ENCODE data around the gene RNF220. TPM values are rescaled to one million over a fixed set of nuclear protein-coding genes. Genes with fewer than 3 reads are reported as not detected.

Gene RNF220
- total and polyA plus RNA-seq, 2 of the 4 experiments (the other 2 are of a cell fraction) = 71.8 to 77.1 TPM

- no peak overlapping the region for H3K18ac ChIP-seq (ENCODE audit: low read depth, low read length)
- BruUV-seq (replicated peaks) = no TSS peak
- no peak overlapping the region for H4K91ac ChIP-seq (ENCODE audit: insufficient read depth, low read depth, low read length)
- peaks cover 48% of the 10 kb centered on the region for H3K27me3 ChIP-seq (ENCODE audit: control insufficient read depth, insufficient read depth, low read length)
- no peak overlapping the region for H4K5ac ChIP-seq (ENCODE audit: low read depth, low read length)
- intact Hi-C loops (cut with micrococcal nuclease) = no loop called here
- H2BK5ac ChIP-seq (ENCODE audit: low read depth, low read length, poor library complexity, severe bottlenecking) = no peak overlapping the region
- no peak overlapping the region for H3K4ac ChIP-seq (ENCODE audit: low read depth, low read length)
- in situ Hi-C loops (cut with MboI; ENCODE audit: low sequenced_read_pairs) = loop anchor here (10.0 kb wide), 1 partner anchor 566 kb away; no protein-coding TSS in a partner anchor
- H3K4me2 ChIP-seq (ENCODE audit: low read depth, low read length) = no peak overlapping the region
- H3K4me1 ChIP-seq (ENCODE audit: control insufficient read depth, insufficient read depth, low read length) = no peaks in the 10 kb centered on the region
- ChIA-PET POLR2A (ENCODE audit: unreplicated experiment) (no interaction called here), CTCF (interaction anchor here (2.6 kb wide), 1 partner anchor 9 kb away, joined by 7 read pairs; no protein-coding TSS in a partner anchor)
- H2AK9ac ChIP-seq (replicated peaks; ENCODE audit: low read depth, low read length, poor library complexity) = no peak overlapping the region
- H3K27ac ChIP-seq (ENCODE audit: insufficient read depth, low read length) = no peak overlapping the region
- H2AK5ac ChIP-seq (ENCODE audit: low read depth, low read length) = no peak overlapping the region
- H3K79me1 ChIP-seq (ENCODE audit: low read depth in 1 of 2, low read length in 2 of 2) = no peaks in the 10 kb centered on the region
- dilution Hi-C loops (cut with HindIII; ENCODE audit: low sequenced_read_pairs, unreplicated experiment) = no loop called here
- H2AFZ ChIP-seq (replicated peaks; ENCODE audit: low read length, poor library complexity) = no peak overlapping the region
- TF ChIP-seq POLR2A (IDR thresholded peaks at IDR 0.05; ENCODE audit: low read depth, low read length) (no peak), MAFK (IDR thresholded peaks at IDR 0.05; ENCODE audit: low read depth, low read length) (no peak), CEBPB (IDR thresholded peaks at IDR 0.05; ENCODE audit: low read depth, low read length) (no peak), CTCF (conservative IDR thresholded peaks at IDR 0.05; ENCODE audit: low read depth, low read length) (no peak), CHD1 (IDR thresholded peaks at IDR 0.05; ENCODE audit: low read depth, low read length) (no peak), MXI1 (IDR thresholded peaks at IDR 0.05; ENCODE audit: borderline replicate concordance, low read depth, low read length) (no peak), RCOR1 (IDR thresholded peaks at IDR 0.05; ENCODE audit: insufficient replicate concordance, low read length) (no peak), SMC3 (IDR thresholded peaks at IDR 0.05; ENCODE audit: low read depth, low read length) (no peak), RFX5 (IDR thresholded peaks at IDR 0.05; ENCODE audit: low read depth, low read length) (no peak), RAD21 (IDR thresholded peaks at IDR 0.05; ENCODE audit: low read length) (no peak), BHLHE40 (IDR thresholded peaks at IDR 0.05; ENCODE audit: low read depth, low read length) (no peak), MAZ (IDR thresholded peaks at IDR 0.05; ENCODE audit: borderline replicate concordance, low read depth, low read length) (no peak)
- no peak overlapping the region for H4K8ac ChIP-seq (ENCODE audit: low read depth in 2 of 2, low read length in 2 of 2)
- no peak overlapping the region for H3K9ac ChIP-seq (ENCODE audit: low read depth, low read length)
- no peak overlapping the region for H3K14ac ChIP-seq (replicated peaks; ENCODE audit: low read depth, low read length)
- ATAC-seq (ENCODE audit: low read depth) (no peak), DNase-seq (no peak)
- H2BK120ac ChIP-seq (ENCODE audit: low read depth, low read length) = no peak overlapping the region
- H2BK15ac ChIP-seq (ENCODE audit: low read depth, low read length) = no peak overlapping the region
- WGBS, 2 experiments (ENCODE audit: extremely low coverage in 2 of 2, insufficient read length in 1 of 2) = 60% methylated on average over 1 of the region's 6 CpGs; no CpG with 5 or more reads in 1 of the 2 experiments
- H3K23ac ChIP-seq (ENCODE audit: low read depth, low read length) = no peak overlapping the region
- no peak overlapping the region for H3K4me3 ChIP-seq (ENCODE audit: insufficient read depth, low read depth, low read length)
- H3K36me3 ChIP-seq (ENCODE audit: control insufficient read depth, insufficient read depth, low read length) = no peaks in the 10 kb centered on the region
- H3K9me1 ChIP-seq (ENCODE audit: insufficient read depth, low read length) = no peaks in the 10 kb centered on the region
- H2BK20ac ChIP-seq (ENCODE audit: low read depth, low read length) = no peak overlapping the region
- H3K9me3 ChIP-seq (ENCODE audit: control insufficient read depth, insufficient read depth, low read length) = no peaks in the 10 kb centered on the region
- no peaks in the 10 kb centered on the region for H4K20me1 ChIP-seq (ENCODE audit: insufficient read depth, low read length)
- H3K56ac ChIP-seq (ENCODE audit: extremely low read depth, insufficient read depth, low read length) = no peak overlapping the region
Observed at GRCh38 chr1:44581205-44581604, 176.2 kb downstream of the RNF220 start.
